SK-N-MC (cell line): ENCODE data around the gene CEP192.

Experiments used
- DNase-seq: peaks from one replicate; pipeline ENCODE4 v3.0.0-alpha.2; 2011; ENCODE audit warnings: low read depth, low spot score
- H3K27ac ChIP-seq: fragments of 200-600 bp; sonication (generic); 2 replicates; pipeline ENCODE4 v1.5.1; 2016; ENCODE audit warnings: mixed run types
- H3K36me3 ChIP-seq: fragments of 200-600 bp; sonication (generic); 2 replicates; pipeline ENCODE4 v1.6.1; 2017; ENCODE audit warnings: antibody characterized with exemption, low read length, mixed read lengths; ENCODE audit not compliant: insufficient read depth
- H3K4me3 ChIP-seq: fragments of 200-600 bp; sonication (generic); 2 replicates; pipeline ENCODE4 v1.5.1; 2016
- H3K9ac ChIP-seq: fragments of 200-600 bp; sonication (generic); 2 replicates; pipeline ENCODE4 v1.8.0; 2017; ENCODE audit warnings: mixed run types, mixed read lengths; ENCODE audit not compliant: insufficient read length
- H3K9me3 ChIP-seq: fragments of 200-600 bp; sonication (generic); 2 replicates; pipeline ENCODE4 v1.6.1; 2017; ENCODE audit warnings: low read depth, mild to moderate bottlenecking, antibody characterized with exemption, low read length, moderate library complexity, mixed read lengths
- EZH2 ChIP-seq: fragments of 200-600 bp; sonication (generic); IDR thresholded peaks from one replicate; pipeline ENCODE4 v1.6.1; 2017; ENCODE audit warnings: antibody characterized with exemption
- FOXP2 ChIP-seq: optimal IDR thresholded peaks from 2 replicates; pipeline ENCODE3; 2011; ENCODE audit warnings: mild to moderate bottlenecking, moderate library complexity; ENCODE audit not compliant: insufficient read depth; ENCODE audit errors: extremely low read length, control extremely low read depth
- POLR2AphosphoS5 ChIP-seq: IDR thresholded peaks from 2 replicates; pipeline ENCODE4 v1.6.1; 2012; ENCODE audit warnings: mild to moderate bottlenecking, low read depth, low read length, borderline replicate concordance

The CEP192 gene

DNA sequence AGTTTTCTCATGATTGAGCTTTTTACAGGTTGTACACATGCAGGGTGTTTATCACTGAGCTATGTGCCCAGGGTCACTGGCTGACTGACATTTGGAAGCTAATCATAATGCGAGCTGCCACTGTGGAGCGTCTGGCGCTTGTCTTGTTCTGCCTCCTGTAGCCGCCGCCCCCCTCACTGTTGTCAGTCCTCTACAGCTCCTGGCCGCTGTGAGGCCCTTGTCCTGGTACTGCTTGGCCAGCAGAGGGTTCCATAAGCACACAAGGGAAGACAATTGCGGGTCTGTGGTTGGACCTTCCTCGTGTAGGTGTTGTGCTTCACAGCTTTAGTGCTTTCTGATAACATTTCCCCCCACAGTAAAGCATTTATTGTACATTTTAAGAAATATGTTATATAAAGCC is 121.8 kb downstream of the CEP192 start:
- H3K27ac ChIP-seq, result no peak overlapping the region
- no peak for DNase-seq
- H3K9me3 ChIP-seq, result no peaks in the 10 kb centered on the region
- no peak for TF ChIP-seq EZH2
- TF ChIP-seq POLR2AphosphoS5, result no peak
- no peak for TF ChIP-seq FOXP2
- peaks cover 48% of the 10 kb centered on the region for H3K36me3 ChIP-seq
- no peak overlapping the region for H3K9ac ChIP-seq
- H3K4me3 ChIP-seq, result no peak overlapping the region

DNA sequence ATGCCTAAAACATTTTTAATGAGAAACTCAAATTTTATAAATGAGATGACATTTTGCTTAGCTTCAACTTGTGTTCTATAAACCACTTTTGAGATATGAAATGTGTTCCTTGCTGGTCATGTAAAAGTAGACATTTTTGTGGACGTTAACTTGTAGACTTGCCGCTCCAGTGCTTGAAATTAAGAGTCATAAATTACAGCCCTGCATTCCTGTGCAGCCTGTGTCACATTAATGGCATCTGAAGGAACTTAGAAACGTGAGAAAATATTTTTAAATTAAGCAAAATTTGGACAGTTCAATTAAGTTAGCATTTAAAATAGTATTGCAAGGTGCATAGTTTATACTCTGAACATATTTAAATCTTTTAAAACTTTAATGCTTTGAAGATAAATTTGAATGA is 129.1 kb downstream of the CEP192 start:
- TF ChIP-seq POLR2AphosphoS5, result no peak
- no peak for TF ChIP-seq EZH2
- TF ChIP-seq FOXP2, result no peak
- Histone ChIP-seq H3K4me3 (no peak overlapping the region), H3K36me3 (peaks cover 42% of the 10 kb centered on the region)

DNA sequence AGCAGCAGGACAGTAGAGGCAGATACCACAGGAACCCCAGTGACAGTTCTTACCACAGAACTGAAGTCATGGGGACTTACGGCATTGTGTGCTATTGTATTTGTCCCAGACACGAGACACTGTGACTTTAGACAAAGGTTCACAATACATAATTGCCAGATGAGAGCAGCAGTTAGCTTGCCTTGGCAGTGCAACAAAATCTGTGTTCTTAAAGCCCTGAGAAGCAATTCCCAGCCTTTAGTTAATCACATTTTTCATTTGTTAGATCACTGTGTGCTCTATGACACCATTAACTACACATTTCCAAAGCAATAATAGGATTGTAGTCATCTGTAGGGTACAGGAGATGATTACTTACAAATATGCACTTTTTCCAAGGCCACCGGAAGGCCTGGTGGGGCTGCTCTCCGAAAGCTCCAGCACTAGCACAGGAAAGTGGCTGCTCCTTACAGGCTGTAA is 129.8 kb downstream of the CEP192 start:
- no peak overlapping the region for H3K27ac ChIP-seq
- H3K36me3 ChIP-seq, result peaks cover 35% of the 10 kb centered on the region
- TF ChIP-seq POLR2AphosphoS5, result no peak
- no peak for TF ChIP-seq FOXP2
- H3K4me3 ChIP-seq, result no peak overlapping the region
- DNase-seq, result no peak
- H3K9me3 ChIP-seq, result no peaks in the 10 kb centered on the region
- no peak overlapping the region for H3K9ac ChIP-seq

More for the DNA sequence above, 129.1 kb downstream of the CEP192 start:
- no peak overlapping the region for H3K27ac ChIP-seq
- no peak for DNase-seq
- H3K9me3 ChIP-seq, result no peaks in the 10 kb centered on the region
- H3K9ac ChIP-seq, result no peak overlapping the region

DNA sequence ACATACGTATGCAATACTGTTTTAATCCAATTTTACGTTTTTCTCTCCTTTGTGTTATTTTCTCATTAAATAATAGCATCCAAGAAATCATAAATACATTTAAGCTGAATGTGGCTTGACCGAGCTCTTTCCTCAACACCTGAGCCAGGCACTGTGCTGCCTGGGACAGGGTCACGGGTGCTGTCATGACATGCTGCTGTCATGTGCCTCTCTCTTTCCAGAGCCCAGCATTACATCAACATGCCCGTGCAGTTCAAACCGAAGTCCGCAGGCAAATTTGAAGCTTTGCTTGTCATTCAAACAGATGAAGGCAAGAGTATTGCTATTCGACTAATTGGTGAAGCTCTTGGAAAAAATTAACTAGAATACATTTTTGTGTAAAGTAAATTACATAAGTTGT is 133.2 kb downstream of the CEP192 start:
- Histone ChIP-seq H3K36me3 (peaks cover 21% of the 10 kb centered on the region), H3K4me3 (no peak overlapping the region), H3K9me3 (no peaks in the 10 kb centered on the region), H3K27ac (no peak overlapping the region), H3K9ac (no peak overlapping the region)
- no peak for DNase-seq
- TF ChIP-seq EZH2 (no peak), FOXP2 (no peak), POLR2AphosphoS5 (no peak)

DNA sequence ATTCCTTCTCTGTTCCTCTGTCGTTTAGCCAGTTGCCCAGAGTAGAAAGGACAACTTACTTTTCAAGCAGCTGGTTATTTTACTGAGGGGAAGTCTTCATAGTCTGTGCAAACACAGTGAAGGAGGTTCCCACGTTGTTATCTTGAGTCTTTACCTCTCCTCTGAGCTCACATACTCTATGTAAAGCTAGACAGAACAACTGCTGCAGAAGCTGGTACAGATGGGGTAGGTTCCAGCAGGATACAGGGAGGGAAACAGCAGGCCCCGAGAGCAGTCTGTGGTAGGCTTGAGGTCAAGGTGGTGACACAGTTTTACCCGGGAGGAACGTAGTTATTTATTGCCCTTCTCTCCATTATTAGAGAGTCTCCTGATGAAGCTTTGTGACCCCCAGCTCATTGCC is 134.0 kb downstream of the CEP192 start:
- H3K27ac ChIP-seq, result no peak overlapping the region
- H3K9me3 ChIP-seq, result no peaks in the 10 kb centered on the region
- no peak overlapping the region for H3K4me3 ChIP-seq
- no peak for DNase-seq
- H3K9ac ChIP-seq, result no peak overlapping the region
- TF ChIP-seq FOXP2, result no peak
- no peak for TF ChIP-seq POLR2AphosphoS5
- no peak for TF ChIP-seq EZH2
- peaks cover 15% of the 10 kb centered on the region; the same call in 1 of the 2 replicates for H3K36me3 ChIP-seq

DNA sequence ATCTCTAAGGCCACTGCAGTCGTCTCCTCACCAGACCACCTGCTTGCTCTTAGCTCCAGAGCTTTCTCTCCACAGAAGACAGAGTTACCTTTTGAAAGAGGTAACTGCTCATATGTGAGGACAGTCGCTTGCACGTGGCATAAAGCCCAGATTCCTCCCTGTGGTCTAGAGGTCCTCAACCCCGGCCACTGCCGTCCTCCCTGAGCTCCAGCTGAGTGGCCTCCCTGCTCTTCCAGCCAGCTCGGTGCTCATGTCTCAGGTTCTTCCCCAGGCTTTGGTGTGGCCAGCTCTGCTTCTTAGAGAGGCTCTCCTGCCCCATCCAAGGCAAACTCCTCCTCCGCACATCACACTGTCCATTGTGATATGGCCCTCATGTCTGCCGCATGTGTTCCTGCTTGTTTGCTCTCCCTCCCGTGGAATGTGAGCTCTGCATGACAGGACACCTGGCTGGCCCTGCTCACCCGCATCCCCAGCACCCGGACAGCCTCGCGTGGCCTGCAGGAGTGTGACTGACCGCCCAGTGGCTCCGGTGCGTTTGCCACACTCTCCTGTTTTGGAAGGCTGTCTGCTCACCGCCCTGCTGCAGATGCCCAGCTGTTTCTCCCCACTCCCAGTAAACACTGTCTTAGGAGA is 135.9 kb downstream of the CEP192 start:
- no peak overlapping the region for H3K9ac ChIP-seq
- H3K36me3 ChIP-seq, result peaks cover 8% of the 10 kb centered on the region; the same call in 1 of the 2 replicates
- H3K27ac ChIP-seq, result no peak overlapping the region
- no peak for TF ChIP-seq POLR2AphosphoS5
- TF ChIP-seq EZH2, result no peak
- no peak for TF ChIP-seq FOXP2
- no peak for DNase-seq
- no peak overlapping the region for H3K4me3 ChIP-seq
- no peaks in the 10 kb centered on the region for H3K9me3 ChIP-seq

DNA sequence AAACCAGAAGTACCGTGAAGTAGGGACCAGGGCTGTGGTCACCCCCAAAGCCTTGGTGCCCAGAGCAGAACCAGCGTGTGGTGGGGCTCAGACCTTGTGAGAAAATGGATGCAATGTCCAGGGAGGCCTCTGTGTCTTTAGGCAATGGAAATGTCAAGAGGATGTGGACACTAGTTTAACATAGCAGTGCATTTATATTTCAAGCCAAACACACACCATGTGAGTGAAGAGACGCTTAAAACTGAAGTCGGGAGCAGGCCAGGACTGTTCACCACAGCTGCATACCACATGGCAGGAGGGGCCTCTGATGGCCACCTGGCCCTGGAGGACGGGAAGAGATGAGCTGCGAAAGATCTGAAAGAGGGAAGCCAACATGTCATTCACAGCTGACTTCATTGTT is 140.1 kb downstream of the CEP192 start:
- no peak overlapping the region for H3K4me3 ChIP-seq
- H3K27ac ChIP-seq, result no peak overlapping the region
- TF ChIP-seq POLR2AphosphoS5 (no peak), FOXP2 (no peak), EZH2 (no peak)
- no peak for DNase-seq
- H3K9me3 ChIP-seq, result no peaks in the 10 kb centered on the region
- H3K9ac ChIP-seq, result no peak overlapping the region
- peaks cover 8% of the 10 kb centered on the region; the same call in 1 of the 2 replicates for H3K36me3 ChIP-seq

DNA sequence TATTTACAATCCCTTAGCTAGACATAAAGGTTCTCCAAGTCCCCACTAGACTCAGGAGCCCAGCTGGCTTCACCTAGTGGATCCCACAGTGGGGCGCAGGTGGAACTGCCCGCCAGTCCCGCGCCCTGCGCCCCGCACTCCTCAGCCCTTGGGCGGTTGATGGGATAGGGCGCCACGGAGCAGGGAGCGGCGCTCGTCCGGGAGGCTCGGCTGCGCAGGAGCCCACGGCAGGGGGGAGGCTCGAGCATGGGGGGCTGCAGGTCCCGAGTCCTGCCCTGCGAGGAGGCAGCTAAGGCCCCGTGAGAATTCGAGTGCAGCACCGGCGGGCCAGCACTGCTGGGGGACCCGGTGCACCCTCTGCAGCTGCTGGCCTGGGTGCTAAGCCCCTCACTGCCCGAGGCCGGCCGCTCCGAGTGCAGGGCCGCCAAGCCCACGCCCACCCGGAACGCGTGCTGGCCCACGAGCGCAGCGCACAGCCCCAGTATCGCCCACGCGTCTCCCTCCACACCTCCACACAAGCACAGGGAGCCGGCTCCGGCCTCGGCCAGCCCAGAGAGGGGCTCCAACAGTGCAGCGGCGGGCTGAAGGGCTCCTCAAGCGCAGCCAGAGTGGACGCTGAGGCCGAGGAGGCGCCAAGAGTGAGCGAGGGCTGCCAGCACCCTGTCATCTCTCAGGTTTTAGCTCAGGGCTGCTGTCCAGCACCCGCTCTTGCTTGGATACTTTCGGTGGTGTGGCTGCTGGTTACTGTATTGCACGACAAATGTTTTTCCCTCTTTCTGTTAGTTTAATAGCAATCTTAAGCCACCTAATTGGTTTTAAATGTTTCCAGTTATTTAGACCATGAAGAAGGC is 143.6 kb downstream of the CEP192 start:
- Histone ChIP-seq H3K9me3 (no peaks in the 10 kb centered on the region), H3K27ac (no peak overlapping the region), H3K9ac (no peak overlapping the region), H3K36me3 (no peaks in the 10 kb centered on the region), H3K4me3 (no peak overlapping the region)
- DNase-seq, result no peak
- TF ChIP-seq POLR2AphosphoS5 (no peak), EZH2 (no peak), FOXP2 (no peak)
